ENCODE measurements around the gene TBC1D8.

GRCh38 chr2:100990650-100991403 lies 160.4 kb downstream of the TBC1D8 start:
- TF ChIP-seq POLR2A (IDR thresholded peaks at IDR 0.05; ENCODE audit: low read depth, low read length), result no peak
- no peak for TF ChIP-seq POLR2AphosphoS5 (IDR thresholded peaks at IDR 0.05; ENCODE audit: low read depth, low read length)
- no peak for TF ChIP-seq TAF1 (IDR thresholded peaks at IDR 0.05; ENCODE audit: borderline replicate concordance, low read depth, low read length)
